HEK293 (cell line): ENCODE results near the gene TMEM127.

Experiments used
- ZNF157 ChIP-seq: fragments of 450-650 bp; formaldehyde crosslinking; IDR thresholded peaks from 2 replicates; pipeline ENCODE4 v1.5.1; 2016; ENCODE audit warnings: missing biosample characterization, missing genetic modification characterization
- ZNF221 ChIP-seq: fragments of 450-650 bp; formaldehyde crosslinking; IDR thresholded peaks from 2 replicates; pipeline ENCODE4 v1.5.1; 2017; ENCODE audit warnings: missing biosample characterization, missing genetic modification characterization, borderline replicate concordance
- ZNF768 ChIP-seq: fragments of 450-650 bp; formaldehyde crosslinking; IDR thresholded peaks from 2 replicates; pipeline ENCODE4 v1.5.1; 2018; ENCODE audit warnings: missing biosample characterization, mild to moderate bottlenecking, missing genetic modification characterization

Gene TMEM127

DNA sequence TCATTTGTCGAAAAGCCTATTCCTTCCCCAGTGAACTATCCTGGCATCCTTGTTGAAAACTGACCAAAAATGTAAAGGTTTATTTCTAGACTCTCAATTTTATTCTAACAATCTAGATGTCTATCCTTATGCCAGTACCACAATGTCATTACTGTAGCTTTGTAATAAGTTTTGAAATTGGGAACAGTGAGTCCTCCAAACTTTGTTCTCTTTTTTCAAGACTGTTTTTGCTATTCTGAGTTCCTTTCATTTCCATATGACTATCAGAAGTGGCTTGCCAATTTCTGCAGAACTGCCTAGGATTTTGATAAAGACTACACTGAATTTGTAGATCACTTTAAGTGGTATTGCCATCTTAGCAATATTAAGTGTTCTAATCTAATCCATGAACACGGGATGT lies 66.9 kb downstream of the TMEM127 start (continued):
- TF ChIP-seq ZNF221: no peak
- TF ChIP-seq ZNF157 (tag by site-specific recombination): no peak
- TF ChIP-seq ZNF768 (tag by site-specific recombination): no peak
- TF ChIP-seq, all 188 proteins: peak for 0
